CD4-positive, alpha-beta T cell treated with Interleukin-12 subunit alpha and Interleukin-12 subunit beta, for 1 hour (primary cell): ENCODE results near the gene ARID5B.
"Not testable (repeated sequence)": the region's sequence is repeated elsewhere in the genome, so short reads cannot be mapped to it uniquely, and the experiment has no call there.

ENCODE experiments used
- DNase-seq: peaks from one replicate; pipeline ENCODE4 v3.0.0-alpha.2; 2020

ARID5B gene

GRCh38 chr10:61971003-61971325 is 69.5 kb downstream of the ARID5B start:
- DNase-seq, result no peak

DNA sequence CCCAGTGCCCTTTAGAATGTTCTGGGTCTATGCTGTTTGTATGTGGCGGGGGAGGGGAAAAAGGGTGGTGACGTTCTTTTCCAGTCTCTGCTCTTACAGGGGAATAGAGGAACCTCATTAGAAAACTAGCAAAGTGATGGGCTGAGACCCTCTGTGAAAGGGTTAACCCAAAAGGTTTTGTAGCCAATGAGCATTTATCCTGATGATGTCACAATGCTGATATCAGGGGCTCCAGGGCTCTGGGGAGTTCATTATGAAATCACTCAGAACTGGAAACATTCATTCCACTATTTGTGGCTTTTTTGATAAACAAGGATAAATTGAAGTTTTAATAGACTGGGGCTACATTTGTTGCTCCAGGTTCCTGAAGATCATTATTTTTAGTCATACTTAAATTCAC is 71.7 kb downstream of the ARID5B start:
- no peak for DNase-seq

DNA sequence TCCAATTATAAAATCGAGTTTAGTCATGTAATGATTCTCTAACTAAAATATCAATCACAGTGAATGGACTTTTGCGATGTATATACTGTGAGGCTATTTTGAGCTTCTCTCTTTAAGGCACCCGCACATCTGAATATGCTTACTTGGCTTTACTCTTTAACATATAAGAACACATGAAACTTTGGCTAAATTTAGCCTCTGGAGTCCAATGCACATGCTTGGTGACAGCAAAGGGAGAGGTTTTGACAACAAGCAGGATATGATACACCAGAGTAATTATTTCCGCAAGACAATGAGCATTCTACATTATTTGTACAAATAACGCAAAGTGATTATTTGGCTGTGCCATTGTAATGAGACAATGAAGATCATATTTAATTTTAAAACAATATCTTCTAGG is 72.4 kb downstream of the ARID5B start:
- DNase-seq, result no peak

GRCh38 chr10:61974601-61975390 is 73.3 kb downstream of the ARID5B start:
- DNase-seq, result no peak

GRCh38 chr10:61975391-61975932 is 74.0 kb downstream of the ARID5B start:
- DNase-seq, result no peak

GRCh38 chr10:61976951-61977721 is 75.6 kb downstream of the ARID5B start:
- not testable (repeated sequence) for DNase-seq

DNA sequence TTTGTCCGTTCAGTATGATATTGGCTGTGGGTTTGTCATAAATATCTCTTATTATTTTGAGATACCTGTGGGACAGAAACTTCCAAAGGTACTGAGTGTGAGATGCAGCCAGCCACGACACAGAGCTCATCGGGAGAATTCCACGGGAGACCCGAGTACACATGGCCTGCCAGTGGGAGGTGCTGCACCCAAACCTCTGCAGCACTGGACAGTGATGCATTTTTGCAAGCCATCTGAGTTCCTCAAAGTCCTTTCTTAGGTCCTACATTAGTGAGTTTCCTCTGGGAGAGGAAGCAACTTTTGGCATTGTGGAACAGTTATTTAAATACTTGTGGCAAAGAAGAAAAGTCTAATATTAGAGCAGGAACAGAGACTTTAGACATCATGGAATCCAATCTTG is 77.5 kb downstream of the ARID5B start:
- DNase-seq, result no peak

DNA sequence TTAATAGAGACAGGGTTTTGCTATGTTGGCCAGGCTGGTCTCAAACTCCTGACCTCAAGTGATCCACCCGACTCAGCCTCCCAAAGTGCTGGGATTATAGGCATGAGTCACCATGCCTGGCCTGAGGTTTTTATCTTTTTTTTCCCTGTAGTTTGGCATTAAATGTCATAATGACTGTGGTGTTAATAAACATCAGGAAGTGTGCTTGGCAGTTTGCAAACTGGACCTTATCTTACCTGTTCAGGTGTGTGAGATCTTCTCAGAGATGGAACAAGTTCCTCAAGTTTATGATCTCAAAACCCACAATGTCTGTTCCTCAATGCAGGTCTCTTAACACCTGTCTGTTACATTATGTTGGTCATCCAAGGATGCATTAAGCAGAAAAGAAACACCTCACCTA is 80.0 kb downstream of the ARID5B start:
- no peak for DNase-seq

DNA sequence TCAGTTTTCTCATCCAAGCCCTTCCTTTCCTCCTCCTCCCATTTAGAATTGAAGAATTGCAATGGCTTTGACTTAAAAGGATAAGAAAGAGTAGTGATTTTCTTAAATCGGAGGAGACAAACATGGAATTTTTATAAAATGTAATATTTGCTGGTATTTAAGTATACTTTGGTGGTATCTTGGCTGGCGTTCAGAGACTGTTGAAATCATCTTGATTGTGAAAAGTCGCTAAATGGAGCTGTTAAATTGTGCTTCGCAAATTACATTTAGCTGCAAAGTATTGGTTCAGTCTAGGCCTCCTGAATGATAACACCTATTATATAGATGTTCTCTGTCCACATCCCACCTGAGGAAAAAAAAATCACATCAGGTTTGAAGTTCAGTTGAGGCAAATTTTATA is 81.8 kb downstream of the ARID5B start:
- DNase-seq, result no peak

DNA sequence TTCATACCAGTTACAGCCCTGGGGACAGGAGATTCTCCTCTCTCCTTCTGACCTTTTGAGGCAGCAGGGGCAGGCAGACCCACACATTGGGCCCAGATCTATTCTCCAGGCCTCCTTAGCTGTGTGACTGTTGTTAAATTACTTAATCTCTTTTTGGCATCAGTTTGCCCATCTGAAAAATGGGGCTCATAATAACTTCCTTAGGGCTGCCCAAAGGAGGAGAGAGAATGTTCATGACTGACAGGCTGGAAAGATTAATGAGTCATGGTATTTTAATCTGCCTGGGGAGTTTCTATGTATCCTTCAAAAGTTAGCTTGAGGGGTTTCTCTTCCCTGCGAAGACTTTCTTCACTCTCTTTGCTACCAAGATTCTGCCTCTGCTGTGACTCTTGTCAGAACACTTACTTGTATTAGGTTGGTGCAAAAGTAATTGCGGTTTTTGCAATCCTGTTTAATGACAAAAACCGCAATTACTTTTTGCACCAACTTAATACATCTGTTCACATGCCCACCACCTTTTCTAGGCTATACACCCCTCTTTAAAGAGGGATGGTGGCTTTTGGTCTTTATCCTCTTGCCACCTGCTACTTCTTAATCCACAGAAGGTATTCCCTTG is 83.4 kb downstream of the ARID5B start:
- DNase-seq, result no peak

DNA sequence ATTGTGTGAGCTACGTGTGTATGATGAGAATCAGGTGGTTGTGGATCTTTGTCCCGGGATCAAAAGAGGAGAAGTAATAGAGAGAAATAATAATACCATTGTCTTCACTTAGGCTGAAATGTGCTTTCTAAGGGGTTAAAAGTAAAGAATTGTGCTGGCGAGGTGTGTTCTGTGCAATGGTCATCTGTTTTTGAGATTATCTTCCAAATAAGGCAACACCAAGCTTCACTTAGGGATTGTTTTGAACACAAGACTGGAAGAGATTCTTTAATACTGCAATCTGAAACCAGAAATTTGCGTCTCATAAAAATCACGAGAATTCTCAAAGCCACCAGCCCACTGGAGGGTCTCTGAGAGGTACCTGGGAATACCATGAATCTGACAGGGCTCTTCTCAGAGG is 84.2 kb downstream of the ARID5B start:
- DNase-seq, result no peak

- no peak for DNase-seq
Measured at GRCh38 chr10:61986382-61986781, 84.9 kb downstream of the ARID5B start.

- no peak for DNase-seq
Measured at GRCh38 chr10:61986788-61987492, 85.4 kb downstream of the ARID5B start.

DNA sequence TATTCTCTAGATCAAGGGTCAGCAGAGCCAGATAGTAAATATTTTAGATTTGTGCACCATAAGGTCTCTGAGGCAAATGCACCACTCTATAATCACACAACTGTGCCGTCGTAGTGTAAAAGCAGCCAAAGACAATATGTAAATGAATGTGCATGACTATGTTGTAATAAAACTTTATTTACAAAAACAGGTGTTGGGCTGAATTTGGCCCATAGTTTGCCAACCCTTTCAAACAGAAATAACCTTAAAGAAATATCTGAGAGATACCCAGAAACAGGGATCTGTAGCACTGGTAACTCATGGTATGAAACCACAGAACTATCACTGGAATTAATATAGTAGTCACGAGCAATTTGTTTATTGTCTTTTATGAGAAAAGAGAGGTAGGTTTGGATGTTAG is 86.0 kb downstream of the ARID5B start:
- DNase-seq, result no peak

DNA sequence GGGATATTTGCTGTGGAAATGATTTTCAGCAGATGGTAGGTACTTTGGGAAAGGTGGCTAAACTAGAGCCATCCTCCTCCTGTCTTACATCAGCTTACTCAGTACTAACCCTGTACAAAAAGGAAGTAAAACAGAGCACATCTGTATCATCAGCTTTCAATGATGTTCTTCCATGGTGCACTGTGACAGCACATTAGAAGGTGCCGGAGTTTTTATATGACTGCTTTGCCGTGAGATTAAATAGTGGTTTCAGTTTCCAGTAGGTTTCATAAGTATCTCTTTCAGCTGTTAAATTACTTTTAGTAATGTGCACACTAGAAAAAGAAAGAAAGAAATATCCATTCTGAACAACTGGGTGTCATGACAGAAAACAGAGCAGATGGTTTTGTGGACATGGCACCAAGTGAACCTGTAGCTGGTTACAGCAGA is 86.5 kb downstream of the ARID5B start:
- DNase-seq, result peak; percentile 52

GRCh38 chr10:61989995-61990760 is 88.7 kb downstream of the ARID5B start:
- DNase-seq, result no peak

GRCh38 chr10:61990761-61991135 is 89.2 kb downstream of the ARID5B start:
- no peak for DNase-seq

DNA sequence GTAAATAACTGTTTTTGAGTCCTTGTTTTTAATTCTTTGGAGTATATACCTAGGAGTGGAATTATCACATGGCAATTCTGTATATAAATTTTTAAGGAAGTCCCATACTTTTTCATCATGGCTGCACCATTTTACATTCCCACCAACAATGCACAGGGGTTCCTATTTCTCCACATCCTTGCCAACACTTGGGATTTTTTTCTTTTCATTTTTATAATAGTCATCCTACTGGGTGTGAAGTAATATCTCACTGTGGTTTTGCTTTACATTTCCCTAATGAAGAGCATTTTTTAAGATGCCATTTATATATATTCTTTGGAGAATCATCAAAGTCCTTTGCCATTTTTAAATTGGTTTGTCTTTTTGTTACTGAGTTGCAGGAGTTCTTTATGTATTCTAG is 89.7 kb downstream of the ARID5B start:
- no peak for DNase-seq

DNA sequence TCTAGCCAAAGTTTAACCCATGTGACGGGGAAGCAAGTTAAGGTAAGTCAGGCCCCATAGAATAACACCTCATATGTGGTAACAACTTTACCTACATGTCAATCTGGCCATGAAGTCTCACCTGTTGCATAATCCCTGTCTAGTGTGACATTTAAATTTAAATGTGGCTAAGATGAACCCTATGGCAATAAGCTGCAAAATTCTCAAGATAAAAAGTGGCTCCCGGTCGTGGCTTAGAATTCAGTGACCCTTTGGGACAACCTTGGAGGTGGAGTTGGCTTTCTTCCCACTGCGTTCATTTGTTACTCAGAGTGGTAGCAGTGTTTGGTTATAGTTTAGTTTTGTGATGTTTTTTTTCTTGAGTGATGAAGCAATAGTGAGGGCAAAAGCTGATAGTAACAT is 90.6 kb downstream of the ARID5B start:
- DNase-seq, result peak; percentile 27

- peak; percentile 81 for DNase-seq
Measured at GRCh38 chr10:61992671-61993668, 91.5 kb downstream of the ARID5B start.
